Neural progenitor cell (in vitro differentiated cells): Measurements from ENCODE around the gene ACOX3.
"Not testable (repeated sequence)": the region's sequence is repeated elsewhere in the genome, so short reads cannot be mapped to it uniquely, and the experiment has no call there.

ENCODE experiments used
- CTCF ChIP-seq: fragments of 200-600 bp; sonication (generic); IDR thresholded peaks from 2 replicates; pipeline ENCODE4 v1.5.1; 2017; ENCODE audit warnings: antibody characterized with exemption, mild to moderate bottlenecking
- EZH2phosphoT487 ChIP-seq: fragments of 200-600 bp; sonication (generic); IDR thresholded peaks from 2 replicates; pipeline ENCODE4 v1.6.1; 2017; ENCODE audit warnings: antibody characterized with exemption

- TF ChIP-seq CTCF, EZH2phosphoT487: not testable (repeated sequence)
These were observed 46.1 kb upstream of the ACOX3 start for GRCh38 chr4:8486643-8487042.
